ENCODE data around the gene ANKRD13A.
A peak's percentile ranks its signal among the peaks of the same experiment; 100 is the strongest.

The ANKRD13A gene

DNA sequence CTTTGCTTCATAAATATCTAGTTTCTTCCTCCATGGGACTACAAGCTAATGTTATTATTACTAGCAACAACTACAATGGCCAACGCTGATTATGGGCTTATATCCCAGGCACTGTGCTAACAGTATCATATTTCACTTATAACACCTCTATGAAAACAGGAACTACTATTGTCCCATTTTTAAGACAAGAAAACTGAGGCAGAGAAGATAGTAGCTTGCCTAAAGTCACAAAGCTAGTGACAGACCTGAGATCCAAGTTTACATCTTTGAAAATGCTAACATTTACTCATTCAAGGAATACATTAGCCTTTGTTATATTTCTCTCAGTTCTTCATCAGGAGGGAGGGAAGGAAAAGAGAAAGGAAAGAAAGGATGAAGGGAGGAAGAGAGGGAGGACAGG lies 35.9 kb upstream of the ANKRD13A start:
- TF ChIP-seq, protein P1, sequence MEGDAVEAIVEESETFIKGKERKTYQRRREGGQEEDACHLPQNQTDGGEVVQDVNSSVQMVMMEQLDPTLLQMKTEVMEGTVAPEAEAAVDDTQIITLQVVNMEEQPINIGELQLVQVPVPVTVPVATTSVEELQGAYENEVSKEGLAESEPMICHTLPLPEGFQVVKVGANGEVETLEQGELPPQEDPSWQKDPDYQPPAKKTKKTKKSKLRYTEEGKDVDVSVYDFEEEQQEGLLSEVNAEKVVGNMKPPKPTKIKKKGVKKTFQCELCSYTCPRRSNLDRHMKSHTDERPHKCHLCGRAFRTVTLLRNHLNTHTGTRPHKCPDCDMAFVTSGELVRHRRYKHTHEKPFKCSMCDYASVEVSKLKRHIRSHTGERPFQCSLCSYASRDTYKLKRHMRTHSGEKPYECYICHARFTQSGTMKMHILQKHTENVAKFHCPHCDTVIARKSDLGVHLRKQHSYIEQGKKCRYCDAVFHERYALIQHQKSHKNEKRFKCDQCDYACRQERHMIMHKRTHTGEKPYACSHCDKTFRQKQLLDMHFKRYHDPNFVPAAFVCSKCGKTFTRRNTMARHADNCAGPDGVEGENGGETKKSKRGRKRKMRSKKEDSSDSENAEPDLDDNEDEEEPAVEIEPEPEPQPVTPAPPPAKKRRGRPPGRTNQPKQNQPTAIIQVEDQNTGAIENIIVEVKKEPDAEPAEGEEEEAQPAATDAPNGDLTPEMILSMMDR (IDR thresholded peaks at IDR 0.05; ENCODE audit: control insufficient read depth, extremely low read depth, insufficient read depth), result no peak

DNA sequence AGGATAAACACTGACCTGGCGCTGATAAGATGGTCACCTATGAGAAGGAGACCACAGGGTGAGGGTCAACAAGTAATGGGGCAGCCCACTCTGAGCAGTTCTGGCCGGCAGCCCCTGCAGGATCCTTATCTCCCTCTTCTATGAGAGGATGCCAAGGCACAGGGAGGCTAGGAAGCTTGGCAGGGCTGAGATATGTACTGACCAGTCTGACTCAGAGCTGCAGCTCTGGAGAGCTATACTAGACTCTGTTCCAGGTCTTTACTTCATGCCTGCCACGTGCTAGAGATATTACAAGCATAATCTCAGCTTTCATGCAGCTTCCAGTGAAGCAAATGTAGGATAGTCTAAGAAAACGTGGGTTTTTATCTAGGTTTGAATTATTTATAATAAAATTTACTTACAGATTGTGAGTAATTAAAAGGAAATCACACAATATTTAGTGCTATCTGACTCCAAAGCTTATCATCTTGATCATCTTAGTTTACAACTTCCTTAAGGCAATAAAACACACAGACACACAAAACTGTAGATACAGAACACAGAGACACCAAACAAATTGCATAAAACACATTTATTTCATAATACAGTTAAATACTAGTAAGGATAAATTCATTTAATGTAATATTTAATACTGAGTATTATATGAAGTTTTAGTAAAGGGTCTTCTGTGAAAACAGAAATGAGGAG lies 35.3 kb upstream of the ANKRD13A start:
- DNase-seq (ENCODE audit: low read depth), result peak; percentile 86
- TF ChIP-seq, protein P1 (IDR thresholded peaks at IDR 0.05; ENCODE audit: control insufficient read depth, extremely low read depth, insufficient read depth), result no peak
- H3K4me3 ChIP-seq (ENCODE audit: low read depth, low read length), result no peak overlapping the region

More for the DNA sequence above, 35.9 kb upstream of the ANKRD13A start:
- no peak for DNase-seq (ENCODE audit: low read depth)
- no peak overlapping the region for H3K4me3 ChIP-seq (ENCODE audit: low read depth, low read length)

DNA sequence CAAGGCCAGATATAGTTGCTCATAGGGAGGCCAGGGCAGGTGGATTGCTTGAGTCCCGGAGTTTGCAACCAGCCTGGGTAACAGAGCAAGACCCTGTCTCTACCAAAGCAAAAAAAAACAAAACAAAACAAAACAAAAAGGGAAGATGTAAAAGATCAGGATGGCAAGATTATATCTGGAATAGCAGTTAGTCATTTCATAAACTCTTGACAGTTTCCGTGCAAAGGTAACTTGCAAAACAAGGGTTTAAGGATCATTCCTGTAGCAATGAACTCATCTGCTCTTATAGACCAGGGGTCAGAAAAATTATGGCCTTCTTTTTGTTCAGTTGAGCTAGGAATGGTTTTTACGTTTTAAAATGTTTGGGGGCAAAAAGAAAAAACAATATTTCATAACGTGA lies 32.7 kb upstream of the ANKRD13A start:
- no peak overlapping the region for H3K4me3 ChIP-seq (ENCODE audit: low read depth, low read length)
- TF ChIP-seq, protein P1 (IDR thresholded peaks at IDR 0.05; ENCODE audit: control insufficient read depth, extremely low read depth, insufficient read depth), result no peak
- no peak for DNase-seq (ENCODE audit: low read depth)

DNA sequence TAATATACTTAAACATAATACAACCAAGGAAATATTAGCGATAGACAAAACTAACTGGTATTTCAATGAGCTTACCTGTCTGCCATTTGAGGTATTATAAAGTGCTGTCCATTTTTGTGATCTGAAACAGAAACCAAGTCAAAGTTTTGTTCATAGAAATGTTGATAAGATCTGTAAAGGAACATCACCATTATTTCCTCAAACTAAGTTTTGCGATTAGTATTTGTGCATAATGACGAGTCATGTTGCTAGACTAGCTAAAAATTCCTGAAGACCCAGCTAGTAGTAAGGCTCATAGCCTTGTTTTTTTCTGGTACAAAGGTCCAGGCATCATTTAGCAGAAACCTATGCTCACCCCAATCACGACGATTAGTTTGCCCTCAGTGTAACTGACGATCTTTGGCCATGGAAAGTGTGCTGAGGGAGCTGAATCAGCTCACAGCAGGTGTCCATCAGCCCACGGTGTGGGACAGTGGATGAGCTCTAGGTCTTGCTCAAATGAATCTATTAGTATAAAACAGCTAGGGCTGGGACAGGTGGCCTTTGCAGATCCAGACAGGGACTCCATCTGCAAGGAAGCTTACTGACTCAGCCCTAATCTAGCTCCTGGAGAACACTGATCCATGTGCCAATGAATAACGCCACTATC lies 31.7 kb upstream of the ANKRD13A start:
- TF ChIP-seq, protein P1 (IDR thresholded peaks at IDR 0.05; ENCODE audit: control insufficient read depth, extremely low read depth, insufficient read depth), result no peak

DNA sequence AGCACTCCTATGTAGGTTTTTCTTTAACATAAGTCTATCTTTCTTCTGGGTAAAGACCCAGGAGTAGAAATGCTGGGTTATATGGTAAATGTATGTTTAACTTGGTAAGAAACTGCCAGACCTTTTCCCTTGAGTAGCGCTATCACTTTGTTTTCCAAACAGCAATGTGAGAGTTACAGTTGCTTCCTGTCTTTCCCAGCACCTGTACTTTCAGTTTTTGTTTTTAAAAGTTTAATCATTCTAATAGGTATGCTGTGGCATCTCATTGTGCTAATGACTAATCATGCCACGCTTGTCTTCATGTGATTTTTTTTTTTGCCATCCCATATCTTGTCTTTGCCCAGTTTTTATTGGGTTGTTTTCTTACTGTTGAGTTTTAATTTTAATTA lies 31.2 kb upstream of the ANKRD13A start:
- no peak for DNase-seq (ENCODE audit: low read depth)
- no peak overlapping the region for H3K4me3 ChIP-seq (ENCODE audit: low read depth, low read length)
- TF ChIP-seq, protein P1 (IDR thresholded peaks at IDR 0.05; ENCODE audit: control insufficient read depth, extremely low read depth, insufficient read depth), result no peak

More for the DNA sequence above, 31.7 kb upstream of the ANKRD13A start:
- H3K4me3 ChIP-seq (ENCODE audit: low read depth, low read length), result no peak overlapping the region
- DNase-seq (ENCODE audit: low read depth), result no peak

DNA sequence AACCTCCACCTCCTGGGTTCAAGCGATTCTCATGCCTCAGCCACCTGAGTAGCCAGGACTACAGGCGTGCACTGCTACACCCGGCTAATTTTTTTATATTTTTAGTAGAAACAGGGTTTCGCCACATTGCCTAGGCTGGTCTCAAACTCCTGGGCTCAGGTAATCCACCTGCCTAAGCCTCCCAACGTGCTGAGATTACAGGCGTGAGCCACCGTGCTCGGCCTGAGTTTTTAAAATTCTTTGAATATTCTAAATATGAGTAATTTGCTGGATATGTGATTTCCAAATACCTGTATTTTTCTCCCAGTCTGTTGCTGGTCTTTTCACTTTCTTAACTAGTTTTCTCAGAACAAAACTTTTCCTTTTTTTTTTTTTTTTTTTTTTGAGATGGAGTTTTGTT lies 30.4 kb upstream of the ANKRD13A start:
- no peak for DNase-seq (ENCODE audit: low read depth)
- H3K4me3 ChIP-seq (ENCODE audit: low read depth, low read length), result no peak overlapping the region
- TF ChIP-seq, protein P1 (IDR thresholded peaks at IDR 0.05; ENCODE audit: control insufficient read depth, extremely low read depth, insufficient read depth), result no peak
